Stimulated activated CD8-positive, alpha-beta memory T cell treated with anti-CD3 and anti-CD28 coated beads, Interleukin-4, amount 100 ng/mL, for 24 hours (primary cell): ENCODE data around the gene STARD5.
"Not testable (repeated sequence)": the region's sequence is repeated elsewhere in the genome, so short reads cannot be mapped to it uniquely, and the experiment has no call there.

Experiments
- DNase-seq: peaks from one replicate; pipeline ENCODE4 v3.0.0-alpha.2; 2020; ENCODE audit warnings: low read depth

Gene STARD5

DNA sequence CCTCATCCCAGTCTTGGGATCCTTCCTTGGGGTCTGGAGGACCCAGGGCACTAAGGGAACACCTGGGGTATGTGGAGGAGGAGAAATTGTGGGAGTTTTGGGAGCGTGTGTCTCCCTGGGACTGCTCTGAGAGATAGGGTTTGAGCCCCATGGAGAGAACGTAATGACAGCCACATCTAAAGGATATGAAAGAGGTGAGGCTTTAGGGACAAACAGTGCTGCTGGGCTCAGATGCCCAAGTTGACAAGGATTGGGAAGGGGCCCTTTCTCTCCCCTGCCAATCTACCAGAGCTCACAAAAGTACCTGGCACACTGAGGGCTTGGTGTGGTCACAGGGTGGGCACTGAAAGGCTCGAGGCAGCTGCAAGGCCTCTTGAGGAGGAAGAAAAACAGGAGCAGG, 13.3 kb upstream of the STARD5 start:
- DNase-seq, result no peak

DNA sequence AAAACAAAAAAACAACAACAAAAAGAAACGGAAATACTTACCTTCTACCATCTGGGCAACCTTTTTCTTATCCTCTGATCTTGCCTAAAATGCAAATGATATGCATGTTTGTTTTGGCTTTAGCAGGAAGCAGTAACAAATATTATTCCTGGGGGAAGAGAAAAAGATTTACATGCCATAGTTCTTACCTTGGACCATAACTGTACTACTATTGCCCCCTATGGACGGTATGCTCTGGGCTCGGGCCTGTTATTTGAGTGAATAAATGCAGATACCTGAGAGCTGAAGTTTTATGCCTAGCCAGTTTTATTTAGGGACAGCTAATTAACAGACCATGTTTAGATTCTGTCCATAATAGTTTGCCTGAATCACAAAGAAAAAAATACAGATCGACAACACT, 12.6 kb upstream of the STARD5 start:
- no peak for DNase-seq

DNA sequence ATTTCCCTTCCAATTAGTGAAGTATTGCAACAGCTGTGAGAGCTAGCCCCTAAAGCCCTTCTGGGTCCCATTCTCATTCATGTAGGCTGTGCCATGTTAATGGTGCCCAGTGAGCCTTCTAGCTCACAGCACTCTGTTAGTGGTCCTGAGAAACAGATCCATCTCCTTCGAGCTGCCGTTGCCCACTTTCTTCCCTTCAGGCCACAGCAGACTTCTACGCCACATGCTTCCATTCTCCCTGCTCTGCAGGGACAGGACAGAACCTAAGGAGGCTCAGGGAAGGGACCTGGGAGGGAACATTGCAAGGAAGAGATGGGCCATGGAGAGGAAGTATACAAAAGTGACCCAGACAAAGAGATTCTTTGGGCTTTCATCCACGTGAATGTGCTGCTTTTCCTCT, 11.7 kb upstream of the STARD5 start:
- DNase-seq, result no peak

DNA sequence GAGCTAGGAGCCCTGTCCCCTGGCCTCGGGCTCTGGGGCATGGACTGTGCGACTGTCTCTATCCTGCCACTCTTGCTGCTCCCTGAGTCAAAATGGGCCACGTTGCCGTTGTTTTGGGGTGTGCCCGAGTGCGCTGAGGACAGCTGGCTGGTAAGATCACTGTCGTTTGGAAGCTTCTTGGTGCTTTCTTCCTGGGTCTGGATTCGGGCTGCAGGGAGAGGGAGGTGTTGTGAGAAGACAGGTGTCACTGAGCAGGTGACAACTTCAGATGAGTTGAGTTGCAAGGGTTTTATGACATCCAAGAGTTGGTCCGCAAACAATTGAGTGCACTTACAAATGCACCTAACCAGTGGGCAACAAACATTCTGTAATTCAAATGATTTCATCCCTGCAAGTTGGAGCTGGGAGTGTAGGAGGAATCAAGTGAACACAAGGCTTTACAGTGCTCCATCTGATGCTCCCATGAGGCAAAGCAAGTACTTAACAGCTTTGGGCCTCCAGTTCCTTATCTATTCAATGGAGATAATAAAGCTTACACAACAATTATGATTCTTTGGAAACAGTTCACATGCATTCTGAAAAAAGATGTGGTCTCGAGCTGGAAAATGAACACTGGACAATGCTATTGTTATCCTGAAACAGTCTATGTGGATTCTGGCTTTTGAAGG, 11.0 kb upstream of the STARD5 start:
- no peak for DNase-seq

DNA sequence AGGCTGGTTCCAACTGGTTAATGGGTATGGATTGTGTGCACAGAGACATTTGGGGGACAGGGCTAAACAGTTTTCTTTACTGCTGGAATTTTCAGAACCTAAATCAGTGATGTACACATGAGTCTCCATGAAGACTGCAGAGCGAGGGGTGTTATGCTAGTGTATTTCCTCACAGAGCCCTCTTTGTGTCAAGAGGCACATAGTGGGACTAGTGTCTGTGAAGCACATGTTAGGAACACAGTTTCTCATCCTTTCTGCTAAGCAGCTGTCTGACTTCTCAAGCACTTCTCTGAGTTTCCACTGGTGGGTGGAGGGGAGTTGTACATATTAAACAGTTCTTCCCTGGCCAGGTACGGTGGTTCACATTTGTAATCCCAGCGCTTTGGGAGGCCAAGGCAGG, 9.4 kb upstream of the STARD5 start:
- no peak for DNase-seq

DNA sequence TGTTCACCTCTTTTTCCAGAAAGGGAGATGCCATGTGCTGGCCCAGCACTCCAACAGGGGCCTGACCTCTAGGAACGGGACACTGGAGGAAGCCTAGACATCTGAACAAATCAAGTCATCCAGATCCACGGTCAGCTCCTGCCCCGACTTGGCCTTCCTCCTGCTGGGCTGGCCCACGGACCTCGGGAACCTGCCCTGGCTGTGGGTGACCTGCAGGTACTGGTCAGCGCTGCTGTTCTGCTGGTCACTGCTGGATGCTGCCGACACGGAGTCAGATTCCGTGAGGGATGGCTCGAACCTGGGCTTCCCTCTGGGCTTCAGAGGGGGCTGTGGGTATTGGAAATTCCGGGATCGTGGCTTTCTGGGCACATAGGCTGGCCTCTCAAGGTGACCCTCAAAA, 8.4 kb upstream of the STARD5 start:
- no peak for DNase-seq

DNA sequence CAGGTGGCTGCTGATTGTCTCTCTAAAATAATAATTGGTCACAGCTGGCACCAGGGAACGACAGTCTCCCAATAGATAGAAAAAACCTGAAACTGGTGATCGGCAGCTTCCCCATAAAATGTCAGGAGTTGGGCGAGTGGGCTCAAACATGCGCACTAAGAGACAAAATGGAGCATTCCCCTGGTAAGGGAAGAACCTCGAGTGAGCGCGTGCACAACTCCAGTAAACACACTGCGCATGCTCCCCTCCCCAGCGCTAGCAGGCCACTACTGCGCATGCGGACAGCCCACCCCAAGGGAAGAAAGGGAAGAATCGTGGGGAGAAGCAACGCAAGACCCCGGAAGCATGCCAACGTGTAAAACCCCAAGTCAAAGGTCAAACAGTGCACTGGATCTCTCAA, 7.7 kb upstream of the STARD5 start:
- DNase-seq, result no peak

DNA sequence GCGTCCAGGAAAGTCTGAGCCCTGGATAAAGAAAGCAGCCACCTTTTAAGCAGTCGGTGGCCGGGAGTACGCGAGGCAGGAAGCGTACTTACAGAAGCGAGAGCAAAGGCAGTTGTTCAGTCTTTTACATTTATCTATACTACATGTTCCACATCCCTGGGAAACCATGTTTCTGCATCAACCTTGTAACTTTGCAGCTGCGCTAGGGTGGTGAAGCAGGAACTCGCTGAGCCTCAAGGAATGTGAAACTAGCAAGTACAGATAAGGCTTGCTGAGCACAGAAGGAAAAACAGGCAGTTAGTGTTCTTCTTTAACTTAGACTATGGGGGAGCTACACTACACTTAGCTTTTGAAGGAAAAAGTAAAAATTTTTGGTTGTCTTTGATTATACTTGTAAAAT, 7.2 kb upstream of the STARD5 start:
- DNase-seq, result not testable (repeated sequence)

DNA sequence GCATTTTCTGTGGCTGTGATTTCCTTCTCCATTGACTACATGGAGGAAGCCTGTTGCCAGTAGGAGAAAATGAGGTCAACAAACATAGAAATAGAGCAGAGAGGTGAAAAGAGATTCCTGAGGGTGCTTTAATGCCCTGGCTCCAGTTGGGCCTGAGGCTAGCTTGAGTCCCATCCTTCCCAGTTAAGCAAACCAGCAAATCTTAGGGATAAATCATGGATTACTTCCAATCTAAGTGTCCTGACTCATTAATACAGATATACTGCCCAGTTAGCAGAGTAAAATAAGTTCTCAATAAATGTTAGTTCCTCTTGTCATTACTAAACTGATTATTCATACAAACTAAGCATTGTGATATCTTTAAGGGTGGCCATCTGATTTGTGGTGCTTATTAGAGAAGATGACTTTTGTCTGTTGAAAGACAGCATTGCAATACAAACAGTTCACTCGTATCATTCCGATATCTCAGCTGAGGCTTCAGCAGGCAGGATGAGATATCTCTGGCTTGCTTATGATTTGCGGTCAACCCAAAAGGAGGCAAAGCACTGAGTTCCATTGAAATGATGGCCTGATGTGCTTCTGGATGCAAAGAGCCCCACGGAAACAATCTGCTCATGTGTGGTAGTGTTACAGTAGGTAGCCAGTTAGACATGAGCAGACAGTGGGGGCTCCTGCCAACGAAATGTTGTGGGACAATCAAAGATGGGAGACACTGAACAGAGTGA, 6.6 kb upstream of the STARD5 start:
- DNase-seq, result no peak

DNA sequence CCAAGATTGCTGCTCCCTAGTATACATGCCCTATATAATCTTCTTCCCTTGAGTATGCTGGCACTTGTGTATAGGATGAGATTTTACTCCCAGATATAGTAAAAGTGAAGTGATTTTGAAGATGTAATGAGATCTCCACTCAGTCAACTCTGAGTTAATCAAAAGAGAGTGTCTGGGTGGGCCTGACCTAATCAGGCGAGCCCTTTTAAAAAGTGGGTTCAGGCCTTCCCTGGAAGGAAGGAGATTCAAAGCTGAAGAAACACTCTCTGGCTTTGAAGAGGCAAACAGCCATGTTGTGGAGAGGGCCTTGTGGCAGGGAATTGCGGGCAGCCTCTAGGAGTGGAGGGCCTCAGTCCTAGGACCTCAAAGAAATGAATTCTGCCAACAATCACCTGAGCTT, 5.5 kb upstream of the STARD5 start:
- no peak for DNase-seq

DNA sequence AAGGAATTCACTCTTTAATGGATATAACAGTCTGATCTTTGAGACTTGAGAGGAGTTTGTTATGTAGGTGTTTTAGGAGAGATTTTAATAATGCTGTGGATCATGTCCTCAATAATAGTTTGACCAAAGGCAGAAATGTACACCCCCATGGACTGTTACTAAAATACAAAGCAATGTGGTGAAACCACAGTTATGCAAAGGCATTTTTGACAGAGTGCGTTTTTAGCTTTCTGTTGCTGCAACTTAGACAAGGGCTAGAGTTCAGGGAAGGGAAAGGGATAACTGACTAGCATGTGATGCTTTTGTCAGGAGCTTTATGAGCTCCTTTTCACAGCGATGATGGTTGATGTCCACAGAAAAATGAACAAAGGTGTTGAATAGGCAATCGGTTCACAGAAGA, 3.6 kb upstream of the STARD5 start:
- no peak for DNase-seq

DNA sequence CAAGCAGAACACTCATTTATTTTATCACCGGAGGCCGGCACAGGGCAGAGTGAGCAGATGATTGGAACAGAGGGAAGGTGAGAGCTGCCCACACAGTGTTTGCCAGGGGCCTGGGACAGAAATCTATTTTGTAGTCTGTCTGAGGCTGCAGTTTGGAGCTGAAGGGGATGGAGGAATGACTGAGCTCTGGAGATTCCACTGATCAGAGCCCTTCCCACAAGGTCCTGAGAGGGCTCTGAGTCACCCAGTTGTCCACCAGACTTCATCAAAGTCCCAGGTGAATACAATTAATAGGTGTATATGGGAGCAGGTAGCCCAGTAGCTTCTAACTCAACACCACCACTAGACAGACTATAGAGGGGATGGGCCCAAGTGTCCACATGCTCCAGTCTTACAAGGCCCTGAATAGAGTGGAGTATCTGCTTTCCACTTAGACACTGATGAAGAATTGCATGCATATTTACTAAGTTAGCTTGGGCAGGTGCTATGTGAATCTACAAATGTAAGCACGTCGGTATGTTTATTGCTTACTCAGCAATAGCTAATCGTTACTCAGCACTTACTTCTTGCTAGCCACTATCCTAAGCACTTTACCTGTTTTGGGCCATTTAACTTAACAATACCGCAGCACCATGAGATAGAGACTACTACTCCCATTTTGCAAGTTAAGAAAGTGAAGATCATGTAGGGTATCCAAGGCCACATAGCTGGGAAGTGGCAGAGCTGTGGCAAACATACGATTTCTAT, 2.7 kb upstream of the STARD5 start:
- DNase-seq, result no peak

DNA sequence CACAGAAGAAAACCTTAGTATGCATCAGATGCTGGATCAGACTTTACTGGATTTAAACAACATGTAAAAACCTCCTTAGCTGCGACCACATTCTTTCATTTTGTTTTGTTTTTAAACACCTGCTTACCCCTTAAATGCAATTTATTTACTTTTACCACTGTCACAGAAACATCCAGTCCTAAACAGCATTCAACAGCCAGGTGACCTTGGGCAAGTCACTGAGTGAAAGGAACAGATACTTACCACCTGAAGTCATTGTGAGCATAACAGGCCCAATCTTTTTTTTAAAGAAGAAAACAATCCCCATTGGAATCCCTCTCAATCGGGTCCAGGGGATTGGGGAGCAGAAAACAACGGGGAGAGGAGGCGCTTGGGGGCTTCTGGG, 390 bp downstream of the STARD5 start:
- DNase-seq, result no peak

DNA sequence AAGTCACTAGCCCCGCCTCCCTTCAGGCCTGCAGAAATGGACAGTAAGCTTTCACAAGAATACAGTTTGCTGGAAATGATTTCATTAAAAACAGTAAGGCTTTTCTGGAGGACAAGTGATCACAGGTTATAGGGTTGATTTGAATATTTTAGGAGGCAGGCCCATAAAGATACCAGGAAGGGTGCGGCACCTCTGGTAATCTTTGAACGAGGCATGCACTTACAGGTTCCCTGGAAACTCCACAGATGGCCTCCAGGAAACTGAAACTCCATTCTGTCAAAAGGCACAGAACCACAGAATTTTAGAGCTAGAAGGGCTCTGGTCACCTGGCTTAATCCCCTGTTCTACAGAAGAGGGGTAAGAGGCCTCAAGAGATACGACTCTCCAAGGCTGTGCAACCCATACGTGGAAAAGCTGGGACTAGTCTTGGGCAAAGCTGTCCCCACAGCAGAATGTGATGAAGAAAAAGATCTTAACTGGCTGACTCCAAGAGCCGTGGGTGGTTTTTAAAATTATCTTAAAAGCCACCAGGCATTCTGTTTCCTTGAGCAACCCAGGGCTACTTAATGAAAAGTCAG, 1.2 kb downstream of the STARD5 start:
- DNase-seq, result no peak

DNA sequence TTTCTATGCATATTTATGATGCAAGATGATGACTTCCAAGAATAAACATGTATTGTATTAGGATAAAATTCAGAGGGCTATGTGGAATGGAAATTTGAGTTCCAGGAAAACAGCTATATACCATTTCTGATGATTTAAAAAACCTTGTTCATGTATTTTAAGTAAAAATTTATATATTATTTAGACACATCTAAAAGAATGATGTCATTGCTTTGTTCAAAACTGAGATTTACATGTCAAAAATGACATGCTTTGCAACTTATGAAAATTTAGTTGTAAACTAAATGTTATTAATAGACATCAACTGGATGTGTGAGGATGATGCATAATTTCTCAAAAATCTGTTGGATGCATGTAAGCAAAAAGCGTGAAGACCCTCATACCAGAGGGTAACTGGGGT, 2.3 kb downstream of the STARD5 start:
- no peak for DNase-seq

DNA sequence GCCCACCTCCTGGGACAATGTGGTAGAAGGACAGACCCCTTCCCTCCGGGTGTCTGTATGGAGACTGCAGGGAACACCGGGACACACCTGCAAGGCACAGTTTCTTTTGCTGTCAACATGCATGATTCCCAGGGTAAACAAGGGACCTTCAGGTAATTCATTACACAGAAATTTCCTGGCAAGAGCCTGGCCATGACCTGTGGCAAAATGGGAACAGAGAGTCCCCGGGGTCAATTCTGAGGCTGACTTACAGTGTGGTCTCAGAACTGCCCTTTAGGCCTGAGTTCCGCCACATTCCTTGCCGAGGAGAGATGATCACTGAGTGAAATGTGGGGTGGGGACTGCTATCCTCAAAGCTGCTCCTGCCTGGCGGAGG, 6.3 kb downstream of the STARD5 start:
- no peak for DNase-seq

DNA sequence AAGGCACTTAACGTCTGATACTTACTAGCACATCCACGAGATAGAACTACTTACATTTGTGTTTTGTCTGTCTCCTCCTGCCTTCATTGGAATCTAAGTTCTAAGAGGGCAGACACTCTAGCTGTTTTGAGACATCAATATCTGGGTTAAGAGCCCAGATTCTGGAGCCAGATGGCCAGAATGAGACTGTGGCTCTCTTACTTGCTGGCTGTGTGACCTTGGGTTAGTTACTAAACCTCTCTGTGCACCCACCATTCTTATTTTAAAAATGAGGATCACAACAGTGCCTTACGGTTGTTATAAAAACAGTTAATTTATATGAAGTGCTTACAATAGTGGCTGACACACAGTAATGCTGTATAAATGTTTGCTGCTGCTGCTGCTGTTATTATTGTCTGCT, 7.7 kb downstream of the STARD5 start:
- DNase-seq, result no peak

DNA sequence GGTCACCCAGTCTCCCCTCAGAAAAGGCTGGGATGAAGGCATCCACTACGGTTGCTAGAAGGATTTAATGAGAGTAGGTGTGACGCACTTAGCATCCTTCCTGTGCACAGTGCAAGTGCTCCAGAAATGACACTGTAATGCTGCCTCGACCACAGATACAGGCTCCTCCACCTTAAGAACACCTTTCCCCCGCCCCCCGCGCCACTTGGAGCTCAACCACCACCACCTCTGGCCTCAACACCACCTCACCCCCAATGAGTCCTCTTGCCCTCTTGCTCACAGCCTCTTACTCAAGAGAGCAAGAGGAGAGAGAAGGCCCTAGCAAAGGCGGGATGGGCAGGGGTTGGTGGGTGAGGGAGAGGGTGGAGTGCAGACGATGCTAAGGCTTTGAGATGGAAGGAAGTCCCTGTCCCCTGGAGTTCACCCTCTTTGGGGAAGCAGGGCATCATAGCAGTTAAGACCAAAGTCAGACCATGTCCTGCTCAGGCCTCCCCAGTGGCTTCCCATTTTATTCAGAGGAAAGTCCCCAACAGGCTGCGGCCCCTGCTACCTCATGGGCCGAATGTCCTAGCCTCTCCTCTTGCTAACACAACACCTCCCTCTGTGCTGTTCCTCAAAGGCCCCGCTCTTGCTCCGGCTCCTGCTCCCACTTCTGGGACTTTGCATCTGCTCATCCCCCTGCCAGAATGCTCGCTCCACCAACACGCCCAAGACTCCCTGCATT, 8.3 kb downstream of the STARD5 start:
- DNase-seq, result no peak

DNA sequence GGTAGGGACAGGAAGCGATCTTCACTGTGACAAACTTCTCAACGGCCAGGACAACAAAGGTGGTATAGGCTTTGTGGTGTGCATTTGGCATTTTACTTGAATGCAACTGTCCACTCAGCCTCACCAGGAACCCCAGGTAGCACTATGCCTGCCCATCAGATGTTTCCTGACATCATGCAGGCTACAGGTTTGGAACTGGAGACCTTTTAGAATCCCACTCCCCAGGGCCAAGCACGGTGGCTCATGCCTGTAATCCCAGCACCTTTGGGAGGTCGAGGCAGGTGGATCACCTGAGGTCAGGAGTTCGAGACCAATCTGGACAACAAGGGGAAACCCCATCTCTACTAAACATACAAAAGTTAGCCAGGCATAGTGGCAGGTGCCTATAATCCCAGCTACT, 9.6 kb downstream of the STARD5 start:
- DNase-seq, result no peak

DNA sequence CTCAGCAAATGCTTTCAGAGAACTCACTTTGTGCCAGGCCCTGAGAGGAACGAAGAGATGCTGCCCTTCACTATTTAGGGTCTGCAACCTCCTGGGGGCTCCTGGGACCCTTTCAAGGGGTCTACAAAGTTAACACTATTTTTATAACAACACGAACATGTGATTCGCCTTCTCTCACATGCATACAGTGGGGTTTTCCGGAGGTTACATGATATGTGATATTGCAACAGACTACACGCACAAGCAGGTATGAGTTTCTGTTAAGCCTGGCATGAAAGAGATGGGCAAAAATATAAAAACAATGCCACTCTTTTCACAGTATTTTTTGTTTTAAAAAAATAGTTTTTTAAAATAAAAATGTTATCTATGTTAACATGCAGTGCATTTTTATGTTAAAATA, 10.3 kb downstream of the STARD5 start:
- no peak for DNase-seq

DNA sequence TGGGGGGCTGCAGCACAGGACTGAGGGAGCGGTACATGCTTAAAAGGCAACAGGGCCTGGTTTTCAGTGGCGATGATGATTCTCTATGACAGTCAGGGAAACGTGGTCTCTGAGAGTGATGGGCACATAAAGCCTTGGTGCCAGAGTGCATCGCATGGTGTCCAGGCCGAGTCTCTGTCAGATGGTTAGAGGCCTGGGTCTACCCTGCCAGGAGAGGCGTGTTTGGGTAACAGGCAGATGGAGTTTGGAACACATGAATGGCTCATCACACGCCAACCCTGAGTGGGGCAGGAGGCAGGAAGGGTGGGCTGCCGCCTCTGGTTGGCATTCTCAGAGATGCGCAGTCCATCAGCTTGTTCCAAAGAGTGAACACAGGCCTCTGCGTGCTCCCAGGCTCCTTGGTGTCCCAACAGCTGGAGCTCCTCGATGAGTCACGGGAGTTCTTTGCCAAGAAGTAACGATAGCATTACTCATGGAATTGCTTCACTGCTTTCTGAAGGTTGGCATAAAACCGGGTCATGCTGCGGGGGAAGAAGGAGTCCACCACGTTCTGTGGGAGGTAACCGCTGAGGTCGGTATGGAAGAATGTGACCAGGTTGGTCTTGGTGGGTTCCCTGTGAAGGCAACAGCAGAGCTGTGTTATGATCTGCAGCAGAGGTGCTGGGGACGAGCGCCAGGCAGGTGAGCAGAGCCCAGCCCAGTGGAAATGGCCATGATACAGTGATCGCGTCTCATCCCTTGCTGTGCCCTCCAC, 11.0 kb downstream of the STARD5 start:
- no peak for DNase-seq
